Thoracic aorta (tissue), 2 donors: ENCODE measurements around the gene FAM228B. TPM values are rescaled to one million over a fixed set of nuclear protein-coding genes. Genes with fewer than 3 reads are reported as not detected.

Source experiments
- ATAC-seq: fragments of 150-250 bp; one replicate; pipeline ENCODE4 v1.8.0; 2017; ENCODE audit warnings: low read depth; ENCODE audit not compliant: insufficient number of reproducible peaks, low FRiP score
- DNase-seq: peaks from one replicate; pipeline ENCODE4 v3.0.0-alpha.2; 2020; ENCODE audit warnings: low spot score
- H3K27ac ChIP-seq, 2 donors: fragments of 200-600 bp; sonication (generic); 1 replicate in 1 of 2; 2 replicates in 1 of 2; pipeline ENCODE4 v1.5.1; 2016; ENCODE audit warnings: mild to moderate bottlenecking in 2 of 2, moderate library complexity in 2 of 2
- H3K27me3 ChIP-seq: fragments of 200-600 bp; sonication (generic); replicated peaks from 2 replicates; pipeline ENCODE4 v1.6.0; 2016; ENCODE audit warnings: mild to moderate bottlenecking; ENCODE audit not compliant: insufficient read depth
- H3K36me3 ChIP-seq: fragments of 200-600 bp; sonication (generic); one replicate; pipeline ENCODE4 v1.5.1; 2016
- H3K4me1 ChIP-seq, 2 donors: fragments of 200-600 bp; sonication (generic); 1 replicate in 1 of 2; 2 replicates in 1 of 2; pipeline versions ENCODE4 v1.5.1 to v1.6.0; 2016; ENCODE audit warnings: low read depth in 2 of 2, mild to moderate bottlenecking in 1 of 2; ENCODE audit not compliant: control insufficient read depth in 1 of 2
- H3K4me3 ChIP-seq: fragments of 200-600 bp; sonication (generic); 2 replicates; pipeline ENCODE4 v1.5.1; 2016; ENCODE audit warnings: mild to moderate bottlenecking
- H3K9me3 ChIP-seq: fragments of 200-600 bp; sonication (generic); 2 replicates; pipeline ENCODE4 v1.5.1; 2016
- CTCF ChIP-seq: fragments of 200-600 bp; sonication (generic); IDR thresholded peaks from one replicate; pipeline ENCODE4 v1.5.1; 2019; ENCODE audit warnings: antibody characterized with exemption
- total RNA-seq, 2 donors: library from RNA; depleted of rRNA; stranded (reverse); fragments of >200 nt; gene quantifications; one replicate each; pipeline versions ENCODE4 v1.1.0 to v1.2.3, GENCODE V29; 2016

Gene FAM228B
- total RNA-seq, 2 donors from 2014 or later = 23.6 to 114 TPM

GRCh38 chr2:24169023-24169422, 45.8 kb downstream of the FAM228B start:
- H3K27ac ChIP-seq = no peak overlapping the region
- DNase-seq (no peak), ATAC-seq (no peak)
- TF ChIP-seq CTCF = no peak
- no peaks in the 10 kb centered on the region for H3K9me3 ChIP-seq
- no peak overlapping the region for H3K4me3 ChIP-seq
- H3K36me3 ChIP-seq = no peaks in the 10 kb centered on the region
- H3K27me3 ChIP-seq = no peaks in the 10 kb centered on the region
- no peaks in the 10 kb centered on the region for H3K4me1 ChIP-seq

GRCh38 chr2:24174851-24175277, 51.6 kb downstream of the FAM228B start, which contains the start of gene FAM228A:
Gene FAM228A (plus strand): TSS chr2:24175053. CDS start chr2:24175481, 428 bp downstream.
- peak within 1 kb of the TSS; percentile 59 for H3K4me3 ChIP-seq
- no peaks in the 10 kb centered on the region for H3K4me1 ChIP-seq
- DNase-seq = no peak
- H3K27ac ChIP-seq = peak within 1 kb of the TSS in 1 of 2 donors; percentile 38
- no peak for TF ChIP-seq CTCF
- H3K36me3 ChIP-seq = no peaks in the 10 kb centered on the region
- ATAC-seq = no peak
- no peaks in the 10 kb centered on the region for H3K27me3 ChIP-seq
- no peaks in the 10 kb centered on the region for H3K9me3 ChIP-seq

- H3K9me3 ChIP-seq = no peaks in the 10 kb centered on the region
- peak overlapping the region in 1 of 2 donors; percentile 38 for H3K27ac ChIP-seq
- ATAC-seq = no peak
- no peaks in the 10 kb centered on the region for H3K4me1 ChIP-seq
- H3K27me3 ChIP-seq = no peaks in the 10 kb centered on the region
- DNase-seq = no peak
- no peak for TF ChIP-seq CTCF
- H3K4me3 ChIP-seq = peak overlapping the region; percentile 59
- H3K36me3 ChIP-seq = no peaks in the 10 kb centered on the region
Measured at GRCh38 chr2:24175631-24176187, 52.4 kb downstream of the FAM228B start.

- no peak for DNase-seq
- Histone ChIP-seq H3K36me3 (no peaks in the 10 kb centered on the region), H3K27me3 (no peaks in the 10 kb centered on the region), H3K4me3 (no peak overlapping the region), H3K27ac (no peak overlapping the region), H3K9me3 (no peaks in the 10 kb centered on the region), H3K4me1 (no peaks in the 10 kb centered on the region)
- TF ChIP-seq CTCF = no peak
- no peak for ATAC-seq
Measured at GRCh38 chr2:24176326-24176725, 53.1 kb downstream of the FAM228B start.

GRCh38 chr2:24179683-24180082, 56.4 kb downstream of the FAM228B start:
- H3K4me1 ChIP-seq = peaks cover 0 to 12% of the 10 kb centered on the region in 2 donors
- no peaks in the 10 kb centered on the region for H3K9me3 ChIP-seq
- DNase-seq (no peak), ATAC-seq (no peak)
- no peaks in the 10 kb centered on the region for H3K36me3 ChIP-seq
- H3K4me3 ChIP-seq = no peak overlapping the region
- TF ChIP-seq CTCF = no peak
- no peaks in the 10 kb centered on the region for H3K27me3 ChIP-seq
- no peak overlapping the region for H3K27ac ChIP-seq
